Activated gamma-delta T cell treated with Interleukin-2 at 50 U/mL for 16 hours (primary cell): ENCODE results near the gene KRTAP10-7.
"Not testable (repeated sequence)": the region's sequence is repeated elsewhere in the genome, so short reads cannot be mapped to it uniquely, and the experiment has no call there.

Source experiments
- DNase-seq: peaks from one replicate; pipeline ENCODE4 v3.0.0-alpha.2; 2020

Gene KRTAP10-7

DNA sequence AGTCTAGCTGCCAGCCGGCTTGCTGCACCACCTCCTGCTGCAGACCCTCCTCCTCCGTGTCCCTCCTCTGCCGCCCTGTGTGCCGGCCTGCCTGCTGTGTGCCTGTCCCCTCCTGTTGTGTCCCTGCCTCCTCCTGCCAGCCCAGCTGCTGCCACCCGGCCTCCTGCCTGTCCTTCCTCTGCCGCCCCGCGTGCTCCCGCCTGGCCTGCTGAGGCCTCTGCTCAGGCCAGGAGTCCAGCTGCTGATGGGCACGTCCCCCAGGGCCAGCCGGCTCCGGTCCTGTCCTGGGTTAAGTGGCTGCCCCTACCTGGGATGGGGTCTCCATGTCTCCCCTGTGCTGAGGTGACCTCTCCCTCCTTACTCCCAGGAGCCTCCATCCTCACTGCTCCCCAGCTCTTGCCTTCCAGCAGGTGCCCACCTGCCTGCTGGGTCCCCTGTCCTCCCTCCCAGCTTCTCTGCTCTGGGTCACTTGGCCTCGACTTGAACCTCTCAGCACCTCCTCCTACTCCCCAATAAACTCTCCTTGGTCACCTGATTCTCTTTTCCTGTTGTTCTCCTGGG lies 12.4 kb downstream of the KRTAP10-7 start:
- no peak for DNase-seq

GRCh38 chr21:44613386-44614155 lies 13.2 kb downstream of the KRTAP10-7 start:
- no peak for DNase-seq

DNA sequence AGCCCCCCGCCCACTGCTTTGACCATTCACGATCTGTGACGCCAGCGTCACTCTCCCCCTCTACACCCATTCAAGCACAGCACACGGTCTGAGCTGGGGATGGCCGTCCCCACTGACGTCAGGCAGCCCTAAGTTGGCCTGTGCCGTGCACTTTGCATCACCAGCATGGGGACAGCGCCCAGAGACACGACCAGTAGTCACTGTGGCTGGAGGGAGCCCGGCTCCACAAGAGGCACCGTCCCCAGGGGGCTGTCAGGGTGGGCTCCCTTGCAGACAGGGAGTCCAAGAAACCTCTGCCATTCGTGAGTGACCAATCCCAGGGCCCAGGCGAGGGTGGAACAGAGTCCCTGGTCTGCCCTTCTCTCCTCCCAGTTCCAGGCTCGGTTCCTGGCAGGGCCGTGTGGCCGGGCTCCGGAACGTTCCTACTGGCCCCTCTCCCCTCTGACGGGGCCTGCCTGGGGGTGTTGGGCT lies 13.8 kb downstream of the KRTAP10-7 start:
- DNase-seq, result no peak

GRCh38 chr21:44614961-44615391 lies 14.6 kb downstream of the KRTAP10-7 start:
- no peak for DNase-seq

DNA sequence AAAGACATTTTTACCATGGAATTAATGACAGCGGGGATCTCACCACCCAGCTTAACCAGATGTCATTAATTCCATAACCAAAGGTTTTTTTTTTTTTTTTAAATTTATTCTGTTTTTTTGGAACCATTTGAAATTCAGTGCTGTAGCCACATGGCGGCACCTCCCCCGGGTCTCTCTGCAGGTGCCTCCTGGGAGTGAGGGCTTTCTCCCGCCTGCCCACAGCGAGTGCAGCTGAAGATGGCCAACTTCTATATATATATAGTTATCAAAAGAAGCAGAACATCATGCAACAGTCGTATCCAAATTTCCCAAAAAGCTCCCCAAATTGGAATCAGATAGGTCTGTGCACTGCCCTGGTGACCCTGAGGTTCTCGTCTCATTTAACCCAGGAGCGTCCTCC lies 15.1 kb downstream of the KRTAP10-7 start:
- DNase-seq, result no peak

GRCh38 chr21:44615911-44616590 lies 15.7 kb downstream of the KRTAP10-7 start:
- DNase-seq, result no peak

DNA sequence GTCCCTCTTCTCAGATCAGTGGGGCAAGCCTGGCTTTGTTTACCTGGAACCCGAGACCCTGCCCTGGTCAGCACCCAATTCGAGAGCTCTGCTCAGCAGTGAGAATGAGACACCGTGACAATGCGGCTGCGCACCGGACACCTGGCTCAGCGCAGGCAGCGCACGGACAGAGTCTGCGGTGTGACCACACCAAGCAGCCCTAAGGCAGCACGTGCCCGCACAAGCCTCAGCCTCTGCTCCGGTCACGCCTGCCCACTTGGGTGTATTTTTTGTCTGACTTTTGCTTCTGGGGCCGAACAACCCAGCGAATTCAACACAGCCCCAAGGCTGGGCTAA lies 16.2 kb downstream of the KRTAP10-7 start:
- DNase-seq, result no peak

DNA sequence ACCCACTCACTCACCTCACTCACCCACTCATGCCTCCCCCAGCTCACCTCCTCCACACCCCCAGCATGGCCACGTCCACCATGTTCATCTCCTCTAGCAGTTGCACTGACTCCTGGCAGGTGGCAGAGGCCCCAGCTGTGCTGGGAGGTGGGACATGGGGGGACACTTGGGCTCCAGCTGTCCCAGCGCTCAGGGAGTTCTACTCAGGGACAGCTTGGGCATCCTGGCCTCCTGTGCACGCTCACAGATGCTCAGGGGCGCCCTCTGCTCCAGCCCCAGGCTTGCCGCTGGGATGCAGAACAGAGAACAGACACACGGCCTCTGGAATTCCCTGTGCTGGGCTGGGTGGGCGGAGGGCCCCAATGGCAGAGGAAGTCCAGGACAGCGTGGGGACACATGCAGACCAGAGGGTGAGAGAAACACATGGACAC lies 16.7 kb downstream of the KRTAP10-7 start:
- DNase-seq, result no peak

DNA sequence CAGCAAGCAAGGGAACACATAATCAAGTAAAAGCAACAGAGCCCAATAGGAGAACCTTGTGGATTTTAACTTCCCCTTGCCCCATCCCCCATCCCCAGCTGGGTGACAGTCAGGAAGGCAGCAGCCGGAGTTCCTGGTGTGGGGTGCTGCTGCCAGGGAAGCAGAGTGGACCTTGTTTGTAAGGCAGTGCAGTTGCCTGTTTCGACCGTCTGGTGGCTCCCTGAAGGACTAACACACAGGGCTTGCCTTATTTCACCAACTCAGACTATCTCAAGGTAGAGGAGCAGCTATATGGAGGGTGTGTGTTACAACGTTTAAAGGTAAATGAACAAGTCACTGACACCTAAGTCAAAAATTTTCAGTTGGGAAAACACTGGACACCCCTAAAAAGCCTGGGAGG lies 18.1 kb downstream of the KRTAP10-7 start:
- no peak for DNase-seq

DNA sequence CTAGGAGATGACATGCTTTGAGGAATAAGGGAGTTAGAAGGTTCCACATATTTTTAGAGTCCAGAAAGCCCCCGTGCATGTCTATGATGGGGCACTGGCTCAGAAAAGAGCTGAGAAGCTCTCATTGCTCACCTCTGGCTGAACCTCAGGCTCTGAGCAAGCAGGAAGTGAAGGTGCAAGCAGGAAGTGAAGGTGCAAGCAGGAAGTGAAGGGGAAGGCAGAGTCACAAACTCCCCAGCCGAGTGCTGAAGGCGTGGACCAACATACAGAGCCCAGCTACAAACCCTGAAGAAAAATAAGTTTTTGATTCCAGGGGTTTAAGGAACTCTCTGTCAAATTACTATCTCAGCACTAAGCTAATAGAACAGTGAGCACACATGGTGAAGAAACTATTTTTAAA lies 18.5 kb downstream of the KRTAP10-7 start:
- DNase-seq, result peak; percentile 67

GRCh38 chr21:44619886-44620285 lies 19.5 kb downstream of the KRTAP10-7 start:
- DNase-seq, result no peak

- DNase-seq, result no peak
These were observed 23.2 kb downstream of the KRTAP10-7 start for GRCh38 chr21:44623575-44623974.

- DNase-seq, result no peak
These were observed 25.4 kb downstream of the KRTAP10-7 start for GRCh38 chr21:44625756-44626155.

- DNase-seq, result no peak
These were observed 25.9 kb downstream of the KRTAP10-7 start for GRCh38 chr21:44626262-44626661.

- no peak for DNase-seq
These were observed 26.3 kb downstream of the KRTAP10-7 start, which contains the start of gene KRTAP10-9 for GRCh38 chr21:44626673-44627143. TSS of gene KRTAP10-9 (plus strand) at chr21:44627093. CDS start at chr21:44627172, 79 bp downstream.

- DNase-seq, result not testable (repeated sequence)
These were observed 26.9 kb downstream of the KRTAP10-7 start for GRCh38 chr21:44627181-44627822.

DNA sequence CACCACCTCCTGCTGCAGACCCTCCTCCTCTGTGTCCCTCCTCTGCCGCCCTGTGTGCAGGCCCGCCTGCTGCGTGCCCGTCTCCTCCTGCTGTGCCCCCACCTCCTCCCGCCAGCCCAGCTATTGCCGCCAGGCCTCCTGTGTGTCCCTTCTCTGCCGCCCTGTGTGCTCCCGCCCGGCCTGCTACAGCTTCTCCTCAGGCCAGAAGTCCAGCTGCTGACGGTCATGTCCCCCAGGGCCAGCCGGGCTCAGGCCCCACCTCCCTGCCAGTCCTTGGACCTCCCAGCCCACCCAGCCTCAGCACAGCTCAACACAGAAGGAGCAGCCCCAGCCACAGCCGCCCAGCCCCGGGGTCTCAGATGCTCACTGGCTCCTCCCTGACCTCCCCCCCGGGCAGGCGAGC lies 27.4 kb downstream of the KRTAP10-7 start:
- DNase-seq, result not testable (repeated sequence)

- DNase-seq, result no peak
These were observed 28.5 kb downstream of the KRTAP10-7 start for GRCh38 chr21:44628707-44629391.

DNA sequence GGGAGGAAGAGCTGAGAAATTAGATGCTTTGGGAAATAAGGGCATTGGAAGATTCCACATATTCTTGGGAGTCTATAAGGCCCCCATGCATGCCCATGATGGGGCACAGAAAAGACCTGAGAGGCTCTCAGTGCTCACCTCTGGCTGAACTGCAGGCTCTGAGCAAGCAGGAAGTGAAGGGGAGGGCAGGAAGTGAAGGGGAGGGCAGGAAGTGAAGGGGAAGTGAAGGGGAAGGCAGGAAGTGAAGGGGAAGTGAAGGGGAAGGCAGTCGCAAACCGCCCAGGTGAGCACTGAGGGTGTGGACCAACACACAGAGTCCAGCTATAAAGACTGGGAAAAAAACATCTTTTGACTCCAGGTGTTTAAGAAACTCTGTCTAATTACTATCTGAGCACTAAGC lies 30.0 kb downstream of the KRTAP10-7 start:
- no peak for DNase-seq

DNA sequence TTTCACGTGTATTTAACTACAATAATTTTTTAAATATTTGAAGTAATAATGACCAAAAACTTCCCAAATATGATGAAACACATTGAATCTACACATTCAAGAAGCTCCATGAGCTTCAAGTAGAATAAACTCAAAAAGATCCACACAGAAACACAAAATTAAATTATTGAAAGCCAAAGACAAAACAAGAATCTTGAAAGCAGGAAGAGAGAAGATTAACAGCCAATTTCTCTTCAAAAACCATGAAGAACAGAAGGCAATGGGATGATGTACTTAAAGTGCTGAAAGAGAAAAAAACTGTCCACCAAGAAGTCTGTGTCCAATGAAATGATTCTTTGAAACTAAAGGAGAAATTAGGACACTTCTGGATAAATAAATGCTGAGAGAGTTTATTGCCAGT lies 31.7 kb downstream of the KRTAP10-7 start:
- DNase-seq, result no peak

DNA sequence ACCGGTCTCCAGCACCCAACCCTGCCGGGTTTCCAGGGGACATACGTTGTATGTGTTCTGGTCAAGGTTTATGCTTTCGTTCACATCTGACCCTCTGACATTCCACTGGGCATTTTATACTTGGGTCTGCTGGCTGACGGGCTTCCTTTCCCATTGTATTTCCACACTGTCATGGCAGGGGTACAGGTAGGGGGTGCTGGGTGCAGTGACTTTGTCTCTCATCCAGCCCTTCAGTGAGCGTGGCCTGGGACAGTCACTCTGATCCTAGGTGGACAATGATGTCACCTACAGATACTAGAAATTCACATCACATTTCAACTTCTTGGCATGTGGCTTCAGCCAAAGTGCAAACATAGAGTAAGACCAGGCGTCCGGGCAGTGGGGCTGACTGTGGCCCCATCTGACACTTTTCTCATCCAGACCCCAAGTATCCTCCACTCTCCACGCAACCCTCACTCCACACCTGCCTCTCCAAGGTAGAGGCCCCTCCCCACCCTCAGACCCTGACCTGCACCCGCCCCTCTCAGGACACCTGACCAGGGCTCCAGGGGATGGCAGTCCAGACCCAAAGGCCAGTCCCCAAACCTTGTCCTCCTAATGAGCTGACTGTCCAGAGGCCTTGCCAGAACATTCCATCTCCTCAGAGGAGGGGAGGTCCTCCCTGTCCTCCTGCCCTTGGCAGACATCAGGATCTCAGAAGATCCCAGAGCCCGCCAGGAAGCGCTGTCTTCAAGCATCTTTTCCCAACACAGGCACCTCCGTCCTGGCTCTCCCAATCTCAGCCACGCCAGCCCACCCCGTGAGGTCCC lies 36.0 kb downstream of the KRTAP10-7 start:
- DNase-seq, result no peak
